CD4-positive, alpha-beta T cell (primary cell): Measurements from ENCODE around the gene DFFA. TPM values are rescaled to one million over a fixed set of nuclear protein-coding genes. Genes with fewer than 3 reads are reported as not detected.
A peak's percentile ranks its signal among the peaks of the same experiment; 100 is the strongest.

Source experiments
- ATAC-seq: fragments of 200-7000 bp; cut with Tn5 transposase; one replicate; pipeline ENCODE4 v1.10.0; 2022; ENCODE audit warnings: mild to moderate bottlenecking; ENCODE audit not compliant: poor library complexity
- CTCF ChIA-PET: fragments of 350-600 bp; sonication (Branson Sonifier 250); formaldehyde crosslinking; loops from one replicate; lab custom pipeline; 2021; ENCODE audit warnings: antibody characterized with exemption, inconsistent platforms; lab: Charles Lee
- POLR2A ChIA-PET: fragments of 350-600 bp; sonication (Branson Sonifier 250); formaldehyde crosslinking; loops from one replicate; lab custom pipeline; 2021; ENCODE audit warnings: antibody characterized with exemption, inconsistent platforms; lab: Charles Lee
- DNase-seq, 14 experiments: peaks; one replicate each; pipeline ENCODE4 v3.0.0-alpha.2; 2013 to 2020; ENCODE audit warnings: mixed read lengths in 2 of 14
- H3K27ac ChIP-seq, 2 donors: one replicate each; pipeline versions ENCODE4 v1.5.1 to v1.7.0; 2013; ENCODE audit warnings: low read length in 2 of 2, low read depth in 1 of 2, mild to moderate bottlenecking in 1 of 2
- H3K27me3 ChIP-seq, 2 experiments: 1 replicate in 1 of 2; 2 replicates in 1 of 2; pipeline versions ENCODE4 v1.6.1 to v1.7.0; 2013; ENCODE audit warnings: low read length in 2 of 2, control low read depth in 1 of 2, mild to moderate bottlenecking in 1 of 2, moderate library complexity in 1 of 2; ENCODE audit not compliant: insufficient read depth in 2 of 2, control insufficient read depth in 1 of 2
- H3K36me3 ChIP-seq: one replicate; pipeline ENCODE4 v1.6.1; 2013; ENCODE audit warnings: low read length, control low read depth; ENCODE audit not compliant: insufficient read depth
- H3K4me1 ChIP-seq: one replicate; pipeline ENCODE4 v1.6.1; 2013; ENCODE audit warnings: low read length, control low read depth; ENCODE audit not compliant: insufficient read depth
- H3K4me3 ChIP-seq: one replicate; pipeline ENCODE4 v1.5.1; 2013; ENCODE audit warnings: mild to moderate bottlenecking, low read length, moderate library complexity
- H3K9me3 ChIP-seq, 2 experiments: 1 replicate in 1 of 2; 2 replicates in 1 of 2; pipeline versions ENCODE4 v1.6.1 to v1.7.0; 2013; ENCODE audit warnings: low read length in 2 of 2, mild to moderate bottlenecking in 2 of 2, control low read depth in 1 of 2, moderate library complexity in 1 of 2; ENCODE audit not compliant: control insufficient read depth in 1 of 2, insufficient read depth in 1 of 2
- H3K27ac Mint-ChIP-seq: one replicate; pipeline ENCODE4 v1.8.0; 2020; ENCODE audit warnings: mixed read lengths
- H3K27me3 Mint-ChIP-seq: one replicate; pipeline ENCODE4 v1.8.0; 2021; ENCODE audit warnings: mixed read lengths
- H3K36me3 Mint-ChIP-seq: one replicate; pipeline ENCODE4 v1.8.0; 2021; ENCODE audit warnings: low read depth, mixed read lengths
- H3K4me1 Mint-ChIP-seq: one replicate; pipeline ENCODE4 v1.8.0; 2021; ENCODE audit warnings: low read depth, mixed read lengths
- H3K4me3 Mint-ChIP-seq: one replicate; pipeline ENCODE4 v1.8.0; 2020; ENCODE audit warnings: mild to moderate bottlenecking, mixed read lengths
- H3K9me3 Mint-ChIP-seq: one replicate; pipeline ENCODE4 v1.8.0; 2020; ENCODE audit warnings: mixed read lengths
- intact Hi-C, 2 experiments: fragments of 100-400 bp; cut with DNase I in 1 of 2; cut with micrococcal nuclease in 1 of 2; formaldehyde crosslinking; loops; one replicate each; pipeline versions ENCODE4 v1.15.1 to v1.9.0; 2023 to 2025; cut with DNase I, micrococcal nuclease
- total RNA-seq, 174 experiments: library from RNA in 2 of 174; stranded (reverse) in 2 of 174; gene quantifications; one replicate each; pipeline ENCODE4 v1.2.3 and lab custom pipeline; 2021 to 2026
- TF ChIP-seq, protein P1 (sequence below): fragments of 200-600 bp; IDR thresholded peaks from one replicate; pipeline ENCODE4 v1.8.0; 2022; ENCODE audit warnings: antibody characterized with exemption, mild to moderate bottlenecking

The DFFA gene
- total RNA-seq, 2 experiments from 2014 or later, result 7.4 to 9.1 TPM

DNA sequence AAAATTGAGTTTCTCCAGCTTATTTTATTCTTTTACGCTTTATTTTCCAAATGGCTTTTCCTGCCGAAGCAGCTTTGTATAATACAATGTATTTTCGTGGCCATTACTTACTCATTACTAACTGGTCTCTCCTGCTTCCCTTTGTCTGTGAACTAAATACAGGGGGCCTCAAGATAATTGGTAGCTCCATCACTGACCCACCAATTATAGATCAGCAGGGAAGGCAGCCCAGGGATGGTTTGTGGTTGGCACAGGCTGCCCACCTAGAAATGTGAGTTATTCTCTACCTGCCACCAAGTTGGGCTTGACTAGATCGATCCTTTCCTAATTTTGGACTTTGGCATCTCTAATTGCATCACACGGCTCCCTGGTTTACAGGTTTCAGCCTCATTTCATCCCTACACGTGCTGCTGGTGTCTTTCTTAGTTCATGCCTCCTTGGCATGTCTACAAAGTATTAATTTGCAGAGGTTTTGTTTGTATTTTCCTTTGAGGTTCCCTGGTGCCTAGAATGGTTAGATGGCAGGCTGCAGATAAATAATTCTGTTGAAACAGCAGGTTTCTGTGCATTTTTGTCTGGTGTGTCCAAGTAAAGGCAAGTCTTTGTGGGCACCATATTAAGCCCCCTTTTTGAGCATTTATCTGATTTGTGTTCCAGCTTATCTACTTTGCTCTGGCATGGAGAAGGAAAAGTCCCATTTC lies 37.6 kb upstream of the DFFA start:
- no peak for DNase-seq
- peak overlapping the region; percentile 38 for H3K4me3 ChIP-seq
- H3K9me3 Mint-ChIP-seq, result no peaks in the 10 kb centered on the region
- TF ChIP-seq, protein P1, sequence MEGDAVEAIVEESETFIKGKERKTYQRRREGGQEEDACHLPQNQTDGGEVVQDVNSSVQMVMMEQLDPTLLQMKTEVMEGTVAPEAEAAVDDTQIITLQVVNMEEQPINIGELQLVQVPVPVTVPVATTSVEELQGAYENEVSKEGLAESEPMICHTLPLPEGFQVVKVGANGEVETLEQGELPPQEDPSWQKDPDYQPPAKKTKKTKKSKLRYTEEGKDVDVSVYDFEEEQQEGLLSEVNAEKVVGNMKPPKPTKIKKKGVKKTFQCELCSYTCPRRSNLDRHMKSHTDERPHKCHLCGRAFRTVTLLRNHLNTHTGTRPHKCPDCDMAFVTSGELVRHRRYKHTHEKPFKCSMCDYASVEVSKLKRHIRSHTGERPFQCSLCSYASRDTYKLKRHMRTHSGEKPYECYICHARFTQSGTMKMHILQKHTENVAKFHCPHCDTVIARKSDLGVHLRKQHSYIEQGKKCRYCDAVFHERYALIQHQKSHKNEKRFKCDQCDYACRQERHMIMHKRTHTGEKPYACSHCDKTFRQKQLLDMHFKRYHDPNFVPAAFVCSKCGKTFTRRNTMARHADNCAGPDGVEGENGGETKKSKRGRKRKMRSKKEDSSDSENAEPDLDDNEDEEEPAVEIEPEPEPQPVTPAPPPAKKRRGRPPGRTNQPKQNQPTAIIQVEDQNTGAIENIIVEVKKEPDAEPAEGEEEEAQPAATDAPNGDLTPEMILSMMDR, result no peak
- CTCF ChIA-PET, result interaction anchor here (1.7 to 9.0 kb wide), 2 partner anchors 14 to 80 kb away, joined by 4 to 126 read pairs; partner anchors contain the start of gene CENPS
- no peaks in the 10 kb centered on the region for H3K9me3 ChIP-seq
- peak overlapping the region; percentile 83 for H3K27ac Mint-ChIP-seq
- H3K36me3 Mint-ChIP-seq, result no peaks in the 10 kb centered on the region
- H3K36me3 ChIP-seq, result no peaks in the 10 kb centered on the region
- intact Hi-C loops, result loop anchor here (5.0 to 10.0 kb wide), 4 partner anchors 125 to 432 kb away; no protein-coding TSS in a partner anchor
- peak overlapping the region; percentile 70 to 80 for H3K27ac ChIP-seq
- peaks cover 74% of the 10 kb centered on the region for H3K4me1 Mint-ChIP-seq
- H3K27me3 Mint-ChIP-seq, result no peaks in the 10 kb centered on the region
- H3K4me1 ChIP-seq, result peaks cover 69% of the 10 kb centered on the region
- ATAC-seq, result no peak
- H3K27me3 ChIP-seq, result no peaks in the 10 kb centered on the region
- peak overlapping the region; percentile 75 for H3K4me3 Mint-ChIP-seq
- POLR2A ChIA-PET, result interaction anchor here (1.4 to 4.9 kb wide), 3 partner anchors 14 to 35 kb away, joined by 8 to 33 read pairs (median 20); partner anchors contain the start of gene PEX14

DNA sequence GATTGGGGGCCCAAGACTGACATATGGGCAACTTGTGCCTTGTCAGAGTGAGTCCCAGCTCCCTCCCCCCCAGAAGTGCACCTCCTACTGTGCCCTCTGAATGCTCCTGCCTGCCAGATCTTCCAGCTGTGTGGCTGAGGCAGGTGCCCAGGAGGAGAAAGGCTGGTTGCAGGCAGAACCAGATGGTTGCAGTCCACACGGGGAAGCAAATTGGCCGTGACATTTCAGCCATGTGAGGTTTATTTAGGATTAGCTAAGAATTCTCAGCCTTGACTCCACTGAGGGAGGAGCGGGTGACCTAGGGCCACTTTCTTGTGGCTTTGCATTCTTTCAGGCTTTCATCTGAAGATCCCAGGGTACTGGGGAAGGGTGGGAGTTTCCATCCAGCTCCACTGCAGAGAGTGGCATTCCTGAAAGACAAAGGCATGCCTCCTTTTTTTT lies 36.2 kb upstream of the DFFA start:
- H3K9me3 Mint-ChIP-seq, result no peaks in the 10 kb centered on the region
- POLR2A ChIA-PET, result interaction anchor here (0.5 to 4.9 kb wide), 2 partner anchors 13 to 122 kb away, joined by 3 to 33 read pairs; no protein-coding TSS in a partner anchor
- no peak for ATAC-seq
- Histone ChIP-seq H3K27me3 (no peaks in the 10 kb centered on the region), H3K27ac (no peak overlapping the region), H3K36me3 (no peaks in the 10 kb centered on the region), H3K9me3 (no peaks in the 10 kb centered on the region), H3K4me3 (no peak overlapping the region), H3K4me1 (peaks cover 56% of the 10 kb centered on the region)
- no peaks in the 10 kb centered on the region for H3K27me3 Mint-ChIP-seq
- no peak for DNase-seq
- no peak overlapping the region for H3K27ac Mint-ChIP-seq
- no peaks in the 10 kb centered on the region for H3K36me3 Mint-ChIP-seq
- intact Hi-C loops, result loop anchor here in 1 of 2 experiments (5.0 kb wide), 1 partner anchor 434 kb away; no protein-coding TSS in a partner anchor
- no peak overlapping the region for H3K4me3 Mint-ChIP-seq
- CTCF ChIA-PET, result interaction anchor here (0.8 to 9.0 kb wide), 3 partner anchors 13 to 401 kb away, joined by 3 to 126 read pairs (median 4); partner anchors contain the start of gene CENPS
- TF ChIP-seq, protein P1, result no peak
- H3K4me1 Mint-ChIP-seq, result peaks cover 66% of the 10 kb centered on the region

DNA sequence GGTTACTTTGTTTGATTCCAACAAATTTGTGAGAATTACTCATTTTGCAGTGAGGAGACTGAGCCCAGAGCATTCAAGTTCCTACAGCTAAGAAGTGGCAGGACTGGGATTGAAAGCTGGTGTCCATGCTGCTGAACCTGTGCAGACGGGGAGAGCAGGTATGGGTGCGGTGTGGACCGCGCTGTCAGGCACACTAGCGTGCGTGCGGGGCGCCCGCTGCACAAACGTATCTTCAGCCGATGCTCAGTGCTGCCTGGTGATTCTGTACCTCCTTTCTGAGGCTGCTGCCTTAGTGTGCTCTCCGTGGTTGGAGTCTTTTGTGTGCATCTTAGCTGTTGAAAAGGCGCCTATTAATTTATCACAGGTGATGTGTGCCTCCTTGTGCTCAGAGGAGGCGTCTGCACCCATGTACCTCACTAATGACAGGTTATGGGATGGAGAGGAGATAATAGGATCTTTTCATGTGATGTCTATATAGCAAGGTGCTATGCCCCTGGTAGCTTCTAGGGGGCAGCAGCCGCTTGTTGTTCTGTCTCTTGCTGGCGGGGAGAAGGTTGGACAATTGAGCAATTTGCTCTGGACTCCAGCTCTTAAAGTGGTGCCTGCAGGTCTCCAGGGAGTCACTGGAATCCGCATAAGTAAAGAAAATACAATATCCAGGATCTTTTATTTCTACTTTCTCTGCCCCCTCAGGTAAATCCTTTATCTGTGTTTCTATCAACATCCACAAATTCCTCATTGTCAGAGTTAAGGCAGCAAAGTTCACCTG lies 35.0 kb upstream of the DFFA start:
- TF ChIP-seq, protein P1, result peak; percentile 79
- intact Hi-C loops, result loop anchor here in 1 of 2 experiments (1.0 to 5.0 kb wide), 2 partner anchors 12 to 435 kb away; no protein-coding TSS in a partner anchor

More for the DNA sequence above, 35.0 kb upstream of the DFFA start:
- Histone ChIP-seq H3K4me1 (peaks cover 43% of the 10 kb centered on the region), H3K27me3 (no peaks in the 10 kb centered on the region), H3K36me3 (no peaks in the 10 kb centered on the region), H3K9me3 (no peaks in the 10 kb centered on the region), H3K4me3 (no peak overlapping the region), H3K27ac (no peak overlapping the region)
- peak overlapping the region; percentile 64 for H3K27ac Mint-ChIP-seq
- peaks cover 58% of the 10 kb centered on the region for H3K4me1 Mint-ChIP-seq
- peak overlapping the region; percentile 0 for H3K4me3 Mint-ChIP-seq
- no peaks in the 10 kb centered on the region for H3K27me3 Mint-ChIP-seq
- ChIA-PET CTCF (interaction anchor here (0.6 to 9.0 kb wide), 22 partner anchors 9 to 557 kb away, joined by 3 to 126 read pairs (median 5); partner anchors contain the start of gene CENPS), POLR2A (interaction anchor here (1.0 to 4.9 kb wide), 2 partner anchors 9 to 12 kb away, joined by 3 to 33 read pairs; no protein-coding TSS in a partner anchor)
- peak; percentile 76 for ATAC-seq
- DNase-seq, result peak; percentile 37 to 76 (median 50)
- H3K36me3 Mint-ChIP-seq, result no peaks in the 10 kb centered on the region
- no peaks in the 10 kb centered on the region for H3K9me3 Mint-ChIP-seq
